Nucleus accumbens (tissue), 56 donors: ENCODE measurements around the gene ICA1.

Experiments used
- DNase-seq, 56 donors: peaks; one replicate each; lab custom pipeline; 2025; lab: John Stamatoyannopoulos, UW

ICA1 gene

DNA sequence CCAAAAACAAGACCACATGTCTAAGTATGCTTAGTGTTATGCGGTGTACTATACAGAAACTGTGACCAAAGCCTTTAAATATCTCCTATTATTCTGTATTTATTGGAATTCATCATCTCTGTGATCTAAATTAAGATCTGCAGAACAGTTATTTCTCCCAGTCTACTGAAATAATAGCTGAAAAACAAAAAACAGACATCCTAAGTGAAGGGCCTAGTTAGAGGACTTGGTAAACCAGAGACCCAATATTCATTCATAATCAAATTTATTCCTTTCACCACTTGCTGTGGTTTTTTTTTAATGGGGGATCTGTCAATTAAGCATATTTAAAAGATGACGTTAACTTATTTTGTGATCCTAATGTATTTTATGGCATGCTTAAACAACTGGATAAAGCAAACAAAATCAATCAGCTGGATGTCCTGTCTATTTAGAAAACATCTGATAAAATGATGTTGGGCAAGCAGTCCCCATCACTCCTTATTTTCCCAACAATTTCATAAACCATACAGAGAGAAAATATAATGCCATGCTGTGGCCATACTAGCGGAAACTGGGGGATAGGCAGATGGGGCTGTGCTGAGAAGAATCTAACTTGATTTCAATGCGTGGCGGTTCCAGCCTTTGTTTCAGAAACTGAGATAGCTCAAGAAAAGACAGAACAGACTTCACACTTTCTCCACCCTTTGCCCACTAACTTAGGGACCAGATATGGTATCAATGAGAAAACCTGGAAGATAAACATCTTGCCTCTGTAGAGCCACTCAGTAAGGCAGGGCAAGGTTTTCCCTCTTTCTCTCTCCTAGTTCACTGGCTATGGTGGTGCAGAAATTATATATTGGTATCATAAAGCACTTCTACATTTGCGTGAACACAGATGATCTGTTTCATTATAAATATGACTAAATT lies 32.9 kb downstream of the ICA1 start:
- DNase-seq = no peak

DNA sequence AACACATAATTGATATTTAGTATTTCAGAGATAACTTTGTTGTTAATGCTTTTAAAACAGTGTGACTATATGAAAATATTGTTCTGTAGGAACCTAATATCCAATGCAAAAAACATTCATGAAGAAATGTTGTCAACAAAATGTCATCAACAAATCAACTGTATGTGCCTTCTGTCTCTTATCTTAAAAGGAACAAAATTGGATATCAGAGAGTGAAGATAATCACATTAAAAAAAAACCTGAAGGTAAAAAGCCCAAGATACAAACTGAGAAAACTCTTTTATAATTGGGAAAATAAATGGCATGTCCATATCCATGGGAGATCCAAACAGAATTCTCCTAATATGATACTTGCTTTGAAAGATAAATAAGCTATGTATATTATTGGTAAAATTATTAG lies 33.9 kb downstream of the ICA1 start:
- no peak for DNase-seq

- no peak for DNase-seq
These were observed 34.7 kb downstream of the ICA1 start for GRCh38 chr7:8227261-8227660.

DNA sequence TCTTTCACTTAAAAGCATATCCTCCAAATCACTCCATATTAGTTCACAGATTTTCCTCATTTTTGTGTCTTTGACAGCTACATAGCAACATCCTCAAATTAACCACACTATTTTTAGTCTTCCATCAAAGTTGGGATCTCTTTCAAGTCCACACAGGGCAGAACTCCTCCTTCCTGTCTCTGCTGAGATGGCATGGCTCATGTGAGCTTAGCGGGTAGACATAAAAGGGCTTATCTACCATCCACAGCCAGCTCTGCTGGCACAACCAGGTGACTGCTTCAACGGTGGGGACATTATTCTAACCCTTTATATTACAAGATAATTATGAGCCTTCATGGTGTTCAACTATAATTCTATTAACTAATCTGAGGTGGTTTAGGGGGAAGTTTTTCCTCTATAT lies 35.5 kb downstream of the ICA1 start:
- DNase-seq = no peak

GRCh38 chr7:8221567-8221966 lies 40.4 kb downstream of the ICA1 start:
- DNase-seq = no peak

DNA sequence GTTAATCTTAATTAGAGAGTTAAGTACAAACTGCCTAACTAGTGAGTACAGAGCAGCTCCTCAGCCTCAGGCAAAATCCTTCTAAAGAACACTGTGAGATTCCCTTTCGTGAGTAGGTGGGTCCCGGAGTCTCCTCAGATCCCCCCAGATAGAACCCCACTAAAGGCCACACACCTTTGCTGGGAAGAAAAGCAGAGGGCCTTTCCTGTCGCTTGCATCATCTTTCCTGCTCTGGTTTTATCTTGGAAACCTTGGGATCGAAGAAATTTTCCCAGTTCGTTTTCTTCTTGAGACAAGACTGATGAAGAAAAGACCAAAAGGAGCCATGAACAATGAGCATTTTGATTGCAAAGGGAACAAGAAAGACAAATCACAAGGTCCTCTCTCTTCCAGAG lies 40.9 kb downstream of the ICA1 start:
- DNase-seq = no peak

DNA sequence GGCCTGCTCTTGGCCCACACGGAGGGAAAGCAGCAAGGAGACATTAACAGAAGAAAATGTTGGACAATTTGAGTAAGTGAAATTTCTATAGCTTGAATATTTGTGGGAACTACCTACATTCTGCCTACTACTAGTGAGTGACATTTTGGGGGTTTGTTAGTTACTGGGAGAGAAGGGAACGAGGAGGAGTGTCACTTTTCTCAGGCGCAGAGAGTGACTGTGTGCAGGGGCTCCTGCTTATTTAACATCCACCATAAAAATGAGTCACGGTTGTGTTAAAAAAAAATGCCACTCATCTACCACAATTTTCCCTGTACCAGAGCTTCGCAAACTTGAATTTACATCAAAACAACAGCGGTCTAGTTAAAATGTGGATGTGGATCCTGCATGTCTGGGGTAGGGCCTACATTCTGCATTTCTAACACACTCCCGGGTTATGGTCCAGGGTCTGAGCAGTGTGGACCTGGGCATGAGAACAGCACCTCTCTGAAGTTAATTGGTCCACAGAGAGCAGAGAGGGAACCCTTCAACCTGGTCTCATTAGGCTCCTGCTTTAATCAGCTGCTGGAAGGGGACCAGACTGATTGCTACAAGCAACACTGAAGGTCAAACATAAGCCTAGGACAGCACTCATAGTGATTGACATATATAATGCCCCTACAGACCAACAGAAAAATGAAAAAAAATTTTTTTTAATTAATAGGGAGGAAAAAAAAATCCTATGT lies 41.4 kb downstream of the ICA1 start:
- DNase-seq = peak in 9 of 56 donors; percentile 4 to 56 (median 17)

DNA sequence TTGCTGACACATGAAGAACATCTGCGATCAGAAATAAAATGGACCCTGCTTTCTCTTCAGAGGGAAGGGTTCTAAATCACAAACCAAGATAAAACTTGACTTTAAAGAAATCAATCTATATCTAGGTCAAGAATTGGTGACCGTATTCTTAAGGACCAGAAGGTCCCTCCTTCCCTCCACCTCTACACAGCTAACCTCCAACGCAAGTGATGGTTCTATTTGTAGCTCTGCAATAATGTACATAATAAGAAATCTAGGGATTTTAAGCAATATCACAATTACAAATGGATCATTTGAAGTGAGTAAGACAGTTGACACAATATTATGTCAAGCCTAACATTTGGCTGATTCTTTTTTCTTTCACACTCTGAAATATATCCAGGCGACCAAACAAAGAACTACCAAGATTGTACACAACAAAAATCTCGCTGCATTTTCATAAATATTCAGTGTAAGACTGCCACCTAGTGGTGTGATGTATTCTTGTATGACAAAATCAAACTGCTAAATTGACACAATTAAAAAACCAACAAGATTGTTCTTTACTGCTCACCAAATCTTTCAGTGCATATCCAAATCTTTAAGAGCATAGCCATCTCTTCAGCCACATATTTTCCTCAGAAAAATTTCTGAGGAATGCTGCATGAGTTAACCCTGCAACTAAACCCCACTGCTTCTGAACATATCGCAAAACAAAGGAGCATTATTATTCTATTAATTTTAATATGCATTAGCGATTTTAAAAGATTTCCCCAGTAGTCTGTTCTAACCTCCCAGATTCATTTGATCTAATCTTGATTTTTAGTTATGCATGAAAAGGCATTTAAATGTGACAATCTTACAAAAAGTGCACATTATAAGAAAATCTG lies 44.5 kb downstream of the ICA1 start:
- DNase-seq = peak in 1 of 56 donors; percentile 15

DNA sequence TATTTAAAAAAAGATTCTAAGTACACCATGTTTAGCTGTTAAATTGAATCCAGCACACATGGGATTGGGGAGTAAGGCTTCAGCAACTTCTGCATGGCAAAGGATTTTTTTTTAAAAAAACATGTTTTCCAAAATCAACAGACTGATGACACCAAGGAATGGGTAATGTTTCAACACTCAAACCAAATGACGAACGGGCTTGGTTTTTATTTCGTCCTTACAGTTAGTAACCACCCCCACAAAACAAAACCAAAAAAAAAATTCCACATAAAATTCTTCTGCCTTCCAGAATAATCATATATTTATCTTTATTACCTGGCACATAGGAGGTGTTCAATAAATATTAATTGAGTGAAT lies 45.7 kb downstream of the ICA1 start:
- DNase-seq = no peak

DNA sequence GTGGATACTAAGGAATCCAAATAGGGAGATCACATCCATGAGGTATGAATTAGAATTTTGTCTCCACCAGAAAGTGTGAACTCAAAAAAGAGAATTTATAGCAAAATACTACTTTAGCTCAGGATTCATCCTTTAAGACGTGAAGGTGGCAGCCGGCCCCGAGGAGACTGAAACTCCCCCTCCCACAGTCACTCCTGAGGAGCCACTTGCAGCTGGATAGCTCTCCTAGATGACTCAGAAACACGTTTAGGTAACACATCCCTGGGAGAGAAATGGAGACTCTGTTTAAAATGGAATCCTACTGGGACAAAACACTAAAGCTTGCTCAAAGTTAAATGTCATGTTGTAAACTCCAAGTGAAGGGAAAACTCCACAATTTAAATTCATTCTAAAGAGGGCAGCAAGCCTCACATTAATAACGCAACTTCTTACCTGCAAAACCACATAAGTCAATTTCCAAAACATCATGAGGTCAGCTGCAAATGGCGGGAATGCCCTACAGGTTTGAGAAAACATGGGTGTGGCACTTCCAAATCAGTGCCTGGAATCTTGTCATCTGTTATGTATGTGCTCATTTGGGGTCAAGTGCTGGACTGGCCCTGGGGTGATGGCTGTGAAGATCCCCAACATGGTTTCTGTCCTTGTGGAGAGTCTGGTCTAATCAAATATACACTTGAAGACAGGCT lies 46.2 kb downstream of the ICA1 start:
- DNase-seq = no peak

DNA sequence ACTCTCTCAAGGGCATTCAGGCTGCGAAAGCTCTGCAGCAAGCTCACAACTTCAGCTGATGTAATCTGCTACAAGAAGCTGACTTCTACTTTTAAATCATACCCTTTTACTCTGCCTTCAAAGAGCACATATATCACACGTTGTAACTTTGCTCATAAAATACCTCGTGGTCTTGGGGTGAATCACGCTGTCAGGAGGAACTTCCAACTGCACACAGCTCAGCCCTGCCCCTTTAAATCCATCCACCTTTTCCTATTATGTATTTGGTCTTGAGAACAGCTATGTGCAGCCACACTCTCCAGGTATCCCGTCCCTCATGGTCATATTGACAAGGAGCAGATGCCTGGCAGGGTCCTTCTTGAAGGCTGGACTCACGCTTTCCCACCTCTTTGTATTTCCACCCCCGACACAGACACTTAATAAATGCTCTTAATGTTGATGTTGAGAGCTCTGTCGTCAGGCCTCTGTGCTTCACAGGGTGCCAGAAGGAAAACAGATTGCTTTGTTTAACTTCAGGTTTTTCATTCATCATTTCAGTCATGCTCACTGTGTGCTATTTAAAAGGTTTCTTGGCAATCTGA lies 47.6 kb downstream of the ICA1 start:
- peak in 1 of 56 donors; percentile 7 for DNase-seq

- no peak for DNase-seq
These were observed 48.6 kb downstream of the ICA1 start for GRCh38 chr7:8213381-8213780.

DNA sequence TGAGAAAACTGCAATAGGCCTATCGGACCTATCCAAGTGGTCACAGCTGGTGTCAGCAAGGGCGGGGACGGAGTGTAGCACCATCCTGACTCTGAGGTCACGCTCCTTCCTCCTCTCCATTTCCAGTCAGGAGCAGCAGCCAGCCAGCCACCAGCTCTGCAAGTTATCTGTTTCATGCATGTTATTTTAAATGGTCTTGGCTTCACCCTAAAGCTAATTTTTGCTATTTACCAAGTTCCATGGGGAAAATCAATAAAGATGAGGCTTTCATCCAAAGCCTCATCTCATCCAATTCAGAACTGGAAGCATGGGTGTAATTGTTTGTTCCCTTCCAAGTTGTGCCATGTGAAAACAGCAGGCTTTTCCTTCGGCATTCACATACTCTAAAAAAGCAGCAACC lies 49.3 kb downstream of the ICA1 start:
- DNase-seq = no peak

DNA sequence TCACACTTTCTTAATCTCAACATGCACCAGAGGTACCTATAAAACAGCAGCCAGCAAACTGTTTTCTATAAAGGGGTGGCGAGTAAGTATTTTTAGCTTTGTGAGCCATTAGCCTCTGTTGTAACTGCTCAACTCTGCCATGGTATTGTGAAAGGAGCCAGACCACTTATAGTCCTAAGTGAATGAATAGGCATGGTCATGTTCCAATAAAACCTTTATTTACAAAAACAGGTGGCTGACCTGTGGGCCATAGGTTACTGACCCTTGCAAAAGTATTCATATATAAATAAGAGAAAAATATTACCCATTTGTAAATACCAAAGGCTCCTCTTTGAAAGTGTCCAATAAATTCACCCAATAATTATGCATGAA lies 50.3 kb downstream of the ICA1 start:
- DNase-seq = no peak

DNA sequence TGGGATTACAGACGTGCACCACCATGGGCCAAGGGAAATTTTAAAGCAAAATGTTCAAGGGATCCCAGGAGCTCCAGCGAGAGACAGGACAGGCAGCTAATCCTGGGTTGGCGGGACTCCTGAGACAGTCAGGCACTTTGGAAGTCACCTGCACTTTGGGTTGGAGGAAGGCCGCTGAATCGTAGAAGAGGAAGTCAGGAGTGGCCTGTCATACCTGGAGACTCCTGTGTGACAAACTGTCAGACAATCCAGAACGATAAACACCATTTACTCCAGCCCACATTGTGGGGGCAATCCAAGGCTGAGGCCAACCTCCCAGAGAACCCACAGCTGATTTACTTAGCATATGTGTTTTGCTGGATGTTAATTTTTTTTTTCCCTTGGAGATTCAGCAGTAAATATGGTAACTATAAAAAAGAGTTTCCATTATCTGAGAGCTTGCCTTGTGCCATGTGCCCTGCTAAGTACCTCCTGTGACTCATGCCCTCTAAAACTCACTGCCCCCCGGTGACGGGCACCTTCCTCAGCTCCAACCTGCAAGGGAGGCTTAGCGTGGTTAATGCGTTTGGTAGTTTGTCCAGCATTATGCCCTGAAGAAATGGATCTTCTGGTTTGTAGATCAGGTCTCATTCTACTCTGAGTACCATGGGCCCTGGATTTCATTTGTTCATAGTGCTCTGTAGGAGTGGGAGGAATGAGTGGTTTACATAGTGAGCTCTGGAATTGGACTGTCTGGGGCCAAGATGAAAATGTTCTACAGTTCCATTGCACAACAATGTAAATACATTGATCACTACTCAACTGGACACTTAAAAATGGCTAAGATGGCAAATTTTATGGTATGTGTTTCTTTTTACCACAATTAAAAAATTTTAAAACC lies 50.9 kb downstream of the ICA1 start:
- no peak for DNase-seq

GRCh38 chr7:8209353-8209752 lies 52.6 kb downstream of the ICA1 start:
- no peak for DNase-seq

DNA sequence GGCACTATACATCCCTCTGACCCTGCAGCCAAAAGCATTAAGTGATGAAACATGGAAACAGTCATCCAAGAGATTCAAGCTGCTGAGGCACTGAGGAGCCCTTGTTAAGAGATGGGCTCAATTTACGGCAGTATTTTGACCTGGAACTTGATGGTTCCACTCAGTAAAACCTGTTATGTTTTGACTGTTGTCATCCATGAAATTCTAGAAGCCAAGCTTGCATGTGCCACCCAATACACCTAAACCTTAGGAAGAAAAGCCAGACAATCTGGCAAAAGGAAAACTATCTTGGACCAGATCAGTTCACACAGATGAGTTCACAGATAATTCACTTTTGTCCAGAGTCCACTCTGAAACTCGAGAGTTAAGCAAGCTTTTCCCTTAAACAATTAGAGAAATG lies 53.2 kb downstream of the ICA1 start:
- DNase-seq = no peak

GRCh38 chr7:8206956-8207355 lies 55.0 kb downstream of the ICA1 start:
- DNase-seq = no peak

DNA sequence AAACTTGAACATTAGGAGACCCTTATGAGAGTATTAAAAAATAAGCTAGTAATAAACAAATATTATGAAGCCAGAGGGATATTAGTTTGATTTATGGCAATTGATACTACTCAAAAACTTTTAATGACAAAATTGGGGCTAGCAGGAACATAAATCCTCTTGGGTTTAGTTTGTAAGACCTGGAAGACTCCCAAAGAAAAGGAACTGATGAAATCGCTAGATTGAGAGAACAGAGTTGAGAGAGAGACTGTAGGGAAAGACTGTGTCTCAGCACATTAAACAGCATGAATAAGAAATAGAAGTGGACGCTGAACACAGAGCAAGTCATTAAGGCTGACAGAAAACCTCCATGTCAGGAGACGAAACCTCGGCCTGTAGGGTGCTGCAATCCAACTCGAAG lies 56.4 kb downstream of the ICA1 start:
- DNase-seq = no peak
